ENCODE measurements around the gene OLA1.

The OLA1 gene

GRCh38 chr2:174181368-174181767, 67.0 kb downstream of the OLA1 start:
- WGBS (ENCODE audit: insufficient coverage, insufficient read length): no CpG with 5 or more reads among the region's 5 CpGs
- no peak for DNase-seq (ENCODE audit: low read depth, low spot score)
- H3K9me3 ChIP-seq (ENCODE audit: control insufficient read depth, insufficient read depth, low read length): no peaks in the 10 kb centered on the region

GRCh38 chr2:174180726-174181236, 67.6 kb downstream of the OLA1 start:
- H3K9me3 ChIP-seq (ENCODE audit: control insufficient read depth, insufficient read depth, low read length): no peaks in the 10 kb centered on the region
- H3K4me3 ChIP-seq (ENCODE audit: low read length): no peak overlapping the region
- H3K36me3 ChIP-seq (ENCODE audit: control insufficient read depth, insufficient read depth, low read length): no peaks in the 10 kb centered on the region
- no peaks in the 10 kb centered on the region for H3K27me3 ChIP-seq (ENCODE audit: control insufficient read depth, insufficient read depth, low read length)
- H3K4me1 ChIP-seq (ENCODE audit: control insufficient read depth, insufficient read depth, low read length): peaks cover 2% of the 10 kb centered on the region; the same call in 1 of the 2 replicates
- DNase-seq (ENCODE audit: low read depth, low spot score): no peak
- no peak overlapping the region for H3K27ac ChIP-seq (ENCODE audit: low read length)

More at GRCh38 chr2:174181368-174181767, 67.0 kb downstream of the OLA1 start:
- no peak overlapping the region for H3K27ac ChIP-seq (ENCODE audit: low read length)
- H3K4me3 ChIP-seq (ENCODE audit: low read length): no peak overlapping the region
- peaks cover 2% of the 10 kb centered on the region; the same call in 1 of the 2 replicates for H3K4me1 ChIP-seq (ENCODE audit: control insufficient read depth, insufficient read depth, low read length)
- no peaks in the 10 kb centered on the region for H3K27me3 ChIP-seq (ENCODE audit: control insufficient read depth, insufficient read depth, low read length)
- no peaks in the 10 kb centered on the region for H3K36me3 ChIP-seq (ENCODE audit: control insufficient read depth, insufficient read depth, low read length)

GRCh38 chr2:174180165-174180724, 68.1 kb downstream of the OLA1 start:
- no peak overlapping the region for H3K4me3 ChIP-seq (ENCODE audit: low read length)
- H3K4me1 ChIP-seq (ENCODE audit: control insufficient read depth, insufficient read depth, low read length): peaks cover 2% of the 10 kb centered on the region; the same call in 1 of the 2 replicates
- no peaks in the 10 kb centered on the region for H3K27me3 ChIP-seq (ENCODE audit: control insufficient read depth, insufficient read depth, low read length)
- no peak for DNase-seq (ENCODE audit: low read depth, low spot score)
- no peak overlapping the region for H3K27ac ChIP-seq (ENCODE audit: low read length)
- no peaks in the 10 kb centered on the region for H3K9me3 ChIP-seq (ENCODE audit: control insufficient read depth, insufficient read depth, low read length)
- no CpG with 5 or more reads among the region's 1 CpG for WGBS (ENCODE audit: insufficient coverage, insufficient read length)
- H3K36me3 ChIP-seq (ENCODE audit: control insufficient read depth, insufficient read depth, low read length): no peaks in the 10 kb centered on the region

- peaks cover 2% of the 10 kb centered on the region; the same call in 1 of the 2 replicates for H3K4me1 ChIP-seq (ENCODE audit: control insufficient read depth, insufficient read depth, low read length)
- H3K4me3 ChIP-seq (ENCODE audit: low read length): no peak overlapping the region
- no CpG with 5 or more reads among the region's 2 CpGs for WGBS (ENCODE audit: insufficient coverage, insufficient read length)
- no peaks in the 10 kb centered on the region for H3K27me3 ChIP-seq (ENCODE audit: control insufficient read depth, insufficient read depth, low read length)
- H3K27ac ChIP-seq (ENCODE audit: low read length): no peak overlapping the region
- no peaks in the 10 kb centered on the region for H3K9me3 ChIP-seq (ENCODE audit: control insufficient read depth, insufficient read depth, low read length)
- H3K36me3 ChIP-seq (ENCODE audit: control insufficient read depth, insufficient read depth, low read length): no peaks in the 10 kb centered on the region
- DNase-seq (ENCODE audit: low read depth, low spot score): no peak
Measured at GRCh38 chr2:174177316-174177890, 70.9 kb downstream of the OLA1 start.

- no peak for DNase-seq (ENCODE audit: low read depth, low spot score)
- H3K4me3 ChIP-seq (ENCODE audit: low read length): no peak overlapping the region
- no peaks in the 10 kb centered on the region for H3K36me3 ChIP-seq (ENCODE audit: control insufficient read depth, insufficient read depth, low read length)
- no peaks in the 10 kb centered on the region for H3K27me3 ChIP-seq (ENCODE audit: control insufficient read depth, insufficient read depth, low read length)
- peaks cover 2% of the 10 kb centered on the region; the same call in 1 of the 2 replicates for H3K4me1 ChIP-seq (ENCODE audit: control insufficient read depth, insufficient read depth, low read length)
- H3K27ac ChIP-seq (ENCODE audit: low read length): no peak overlapping the region
- H3K9me3 ChIP-seq (ENCODE audit: control insufficient read depth, insufficient read depth, low read length): no peaks in the 10 kb centered on the region
- WGBS (ENCODE audit: insufficient coverage, insufficient read length): no CpG with 5 or more reads among the region's 1 CpG
Measured at GRCh38 chr2:174176898-174177297, 71.4 kb downstream of the OLA1 start.

GRCh38 chr2:174174741-174175140, 73.6 kb downstream of the OLA1 start:
- no peaks in the 10 kb centered on the region for H3K9me3 ChIP-seq (ENCODE audit: control insufficient read depth, insufficient read depth, low read length)
- H3K4me1 ChIP-seq (ENCODE audit: control insufficient read depth, insufficient read depth, low read length): peaks cover 2% of the 10 kb centered on the region; the same call in 1 of the 2 replicates
- H3K27me3 ChIP-seq (ENCODE audit: control insufficient read depth, insufficient read depth, low read length): no peaks in the 10 kb centered on the region
- no peak overlapping the region for H3K4me3 ChIP-seq (ENCODE audit: low read length)
- H3K36me3 ChIP-seq (ENCODE audit: control insufficient read depth, insufficient read depth, low read length): no peaks in the 10 kb centered on the region
- DNase-seq (ENCODE audit: low read depth, low spot score): no peak
- WGBS (ENCODE audit: insufficient coverage, insufficient read length): no CpG with 5 or more reads among the region's 2 CpGs
- H3K27ac ChIP-seq (ENCODE audit: low read length): no peak overlapping the region

GRCh38 chr2:174172802-174173355, 75.5 kb downstream of the OLA1 start:
- Histone ChIP-seq H3K4me1 (ENCODE audit: control insufficient read depth, insufficient read depth, low read length) (peaks cover 2% of the 10 kb centered on the region; the same call in 1 of the 2 replicates), H3K36me3 (ENCODE audit: control insufficient read depth, insufficient read depth, low read length) (no peaks in the 10 kb centered on the region), H3K9me3 (ENCODE audit: control insufficient read depth, insufficient read depth, low read length) (no peaks in the 10 kb centered on the region), H3K27ac (ENCODE audit: low read length) (no peak overlapping the region), H3K4me3 (ENCODE audit: low read length) (no peak overlapping the region), H3K27me3 (ENCODE audit: control insufficient read depth, insufficient read depth, low read length) (no peaks in the 10 kb centered on the region)
- WGBS (ENCODE audit: insufficient coverage, insufficient read length): no CpG with 5 or more reads among the region's 5 CpGs
- DNase-seq (ENCODE audit: low read depth, low spot score): no peak

- H3K4me3 ChIP-seq (ENCODE audit: low read length): no peak overlapping the region
- H3K4me1 ChIP-seq (ENCODE audit: control insufficient read depth, insufficient read depth, low read length): peaks cover under 1% of the 10 kb centered on the region; the same call in 1 of the 2 replicates
- H3K27me3 ChIP-seq (ENCODE audit: control insufficient read depth, insufficient read depth, low read length): no peaks in the 10 kb centered on the region
- DNase-seq (ENCODE audit: low read depth, low spot score): no peak
- H3K27ac ChIP-seq (ENCODE audit: low read length): no peak overlapping the region
- WGBS (ENCODE audit: insufficient coverage, insufficient read length): no CpG with 5 or more reads among the region's 23 CpGs
- no peaks in the 10 kb centered on the region for H3K9me3 ChIP-seq (ENCODE audit: control insufficient read depth, insufficient read depth, low read length)
- no peaks in the 10 kb centered on the region for H3K36me3 ChIP-seq (ENCODE audit: control insufficient read depth, insufficient read depth, low read length)
Measured at GRCh38 chr2:174171686-174172445, 76.5 kb downstream of the OLA1 start.

GRCh38 chr2:174169372-174169771, 79.0 kb downstream of the OLA1 start:
- WGBS (ENCODE audit: insufficient coverage, insufficient read length): no CpG with 5 or more reads among the region's 3 CpGs
- no peaks in the 10 kb centered on the region for H3K36me3 ChIP-seq (ENCODE audit: control insufficient read depth, insufficient read depth, low read length)
- no peaks in the 10 kb centered on the region for H3K27me3 ChIP-seq (ENCODE audit: control insufficient read depth, insufficient read depth, low read length)
- H3K27ac ChIP-seq (ENCODE audit: low read length): no peak overlapping the region
- H3K4me3 ChIP-seq (ENCODE audit: low read length): no peak overlapping the region
- no peaks in the 10 kb centered on the region for H3K9me3 ChIP-seq (ENCODE audit: control insufficient read depth, insufficient read depth, low read length)
- DNase-seq (ENCODE audit: low read depth, low spot score): no peak
- H3K4me1 ChIP-seq (ENCODE audit: control insufficient read depth, insufficient read depth, low read length): no peaks in the 10 kb centered on the region

- no CpG with 5 or more reads among the region's 2 CpGs for WGBS (ENCODE audit: insufficient coverage, insufficient read length)
Measured at GRCh38 chr2:174166261-174166660, 82.1 kb downstream of the OLA1 start.

More at GRCh38 chr2:174166261-174166660, 82.1 kb downstream of the OLA1 start:
- Histone ChIP-seq H3K27me3 (ENCODE audit: control insufficient read depth, insufficient read depth, low read length) (no peaks in the 10 kb centered on the region), H3K4me1 (ENCODE audit: control insufficient read depth, insufficient read depth, low read length) (no peaks in the 10 kb centered on the region), H3K36me3 (ENCODE audit: control insufficient read depth, insufficient read depth, low read length) (no peaks in the 10 kb centered on the region), H3K27ac (ENCODE audit: low read length) (no peak overlapping the region), H3K4me3 (ENCODE audit: low read length) (no peak overlapping the region), H3K9me3 (ENCODE audit: control insufficient read depth, insufficient read depth, low read length) (no peaks in the 10 kb centered on the region)
- no peak for DNase-seq (ENCODE audit: low read depth, low spot score)
